GM18498 (cell line): ENCODE measurements around the gene LGI4.
"Not testable (repeated sequence)": the region's sequence is repeated elsewhere in the genome, so short reads cannot be mapped to it uniquely, and the experiment has no call there.

Experiments used
- ATAC-seq: cut with Tn5 transposase; IDR thresholded peaks from one replicate; pipeline ENCODE4 v1.9.1; 2021; ENCODE audit warnings: mild to moderate bottlenecking, moderate library complexity; ENCODE audit not compliant: unreplicated experiment

Gene LGI4

GRCh38 chr19:35142606-35143230 is 7.9 kb upstream of the LGI4 start:
- no peak for ATAC-seq

GRCh38 chr19:35141837-35142605 is 7.2 kb upstream of the LGI4 start:
- ATAC-seq, result no peak

DNA sequence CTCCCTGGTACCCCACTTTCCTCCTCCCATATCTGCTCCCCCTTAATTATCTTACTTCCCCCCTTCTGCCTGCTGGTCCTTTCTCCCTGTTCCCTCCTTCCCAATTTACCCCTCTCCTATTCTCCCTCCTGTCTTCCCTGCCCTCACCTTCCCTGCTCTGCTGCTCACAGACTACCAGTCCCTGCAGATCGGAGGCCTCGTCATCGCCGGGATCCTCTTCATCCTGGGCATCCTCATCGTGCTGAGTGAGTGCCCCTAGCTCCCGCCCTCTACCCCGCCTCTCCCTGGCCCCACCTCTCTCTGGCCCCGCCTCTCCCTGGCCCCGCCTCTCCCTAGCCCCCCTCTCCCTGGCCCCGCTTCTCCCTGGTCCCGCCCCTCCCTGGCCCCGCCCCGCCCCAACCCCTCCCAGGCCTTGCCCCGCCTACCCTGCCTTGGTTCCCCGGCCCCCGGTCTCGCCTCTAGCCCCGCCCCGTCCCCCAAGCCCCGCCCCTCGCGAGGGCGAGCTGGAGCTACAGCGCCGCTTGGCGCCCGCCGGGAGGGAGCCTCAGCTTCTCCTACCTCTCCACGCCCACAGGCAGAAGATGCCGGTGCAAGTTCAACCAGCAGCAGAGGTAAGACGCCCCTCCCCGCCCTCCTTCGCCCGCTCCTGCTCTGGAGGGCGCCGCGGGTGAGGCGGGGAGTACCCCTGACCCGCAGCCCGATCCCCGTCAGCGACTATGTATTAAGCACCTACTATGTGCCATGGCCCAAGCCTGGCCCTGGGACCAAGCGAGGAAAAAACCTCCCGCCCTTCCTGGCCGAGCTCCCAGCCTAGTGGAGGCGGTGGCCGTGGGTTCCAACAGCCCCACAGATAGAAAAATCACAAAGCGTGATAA is 6.3 kb upstream of the LGI4 start:
- ATAC-seq, result peak; percentile 58

DNA sequence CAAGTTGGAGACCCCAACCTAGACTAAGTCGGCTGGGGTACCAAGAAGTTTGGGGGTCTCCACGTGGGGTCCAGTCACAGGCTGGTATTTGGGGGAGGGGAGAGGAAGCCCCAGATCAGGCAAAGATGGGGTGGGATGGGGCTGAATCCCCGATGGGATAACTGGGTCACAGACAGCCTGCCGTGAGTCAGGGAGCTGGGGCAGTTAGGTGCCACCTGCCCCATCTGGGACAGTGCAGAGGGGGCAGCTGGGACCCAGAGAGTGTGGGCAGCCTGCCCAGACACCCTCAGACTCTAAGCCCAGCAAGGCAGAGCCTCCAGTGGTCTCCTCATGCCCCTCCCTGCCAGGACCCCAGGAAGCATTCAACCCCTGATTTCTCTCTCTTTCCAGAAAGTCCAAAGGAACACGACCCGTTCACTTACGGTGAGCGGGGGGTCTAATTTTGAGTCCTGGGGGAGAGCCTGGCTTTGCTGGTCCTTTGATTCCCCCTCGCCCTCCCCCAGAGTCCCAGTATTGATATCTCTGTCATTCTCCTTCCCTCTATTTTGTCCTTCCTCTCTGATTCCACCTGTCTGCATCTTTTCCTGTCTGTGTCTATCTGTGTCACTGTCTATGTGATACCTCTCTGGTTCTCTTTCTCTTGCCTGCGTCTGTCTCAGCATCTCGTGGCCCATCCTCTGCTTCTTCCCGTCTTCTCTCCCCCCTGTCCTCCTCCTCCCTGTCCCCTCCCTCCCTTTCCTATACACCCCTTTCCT is 5.5 kb upstream of the LGI4 start:
- ATAC-seq, result no peak

GRCh38 chr19:35138305-35138892 is 3.5 kb upstream of the LGI4 start, which contains the start of gene FXYD1:
FXYD1 (plus strand) TSS chr19:35138824; CDS start chr19:35140080, 1,256 bp downstream.
- no peak for ATAC-seq

GRCh38 chr19:35136977-35137702 is 2.3 kb upstream of the LGI4 start:
- ATAC-seq, result no peak

DNA sequence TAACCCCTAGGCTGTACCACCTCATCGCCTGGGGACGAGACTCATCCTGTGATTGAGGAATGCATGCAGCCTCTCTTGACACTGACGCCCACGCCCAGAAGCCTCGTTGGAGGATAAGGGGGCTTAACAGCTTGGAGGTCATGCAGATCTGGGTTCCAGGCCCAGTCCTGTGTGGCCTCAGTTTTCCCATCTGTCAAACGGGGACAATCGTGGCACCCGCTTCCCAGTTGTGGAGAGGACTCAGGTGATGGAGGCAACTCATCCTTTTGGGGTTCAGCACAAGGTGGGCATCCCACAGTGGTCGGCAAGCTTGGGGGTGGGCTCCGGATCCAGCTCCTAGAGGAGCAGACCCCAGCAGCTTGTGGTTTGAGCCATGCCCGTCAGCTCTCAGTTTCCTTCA is 1.4 kb upstream of the LGI4 start:
- no peak for ATAC-seq

- no peak for ATAC-seq
These were observed 590 bp upstream of the LGI4 start for GRCh38 chr19:35135389-35135909.

GRCh38 chr19:35133826-35134225 is 1.0 kb downstream of the LGI4 start:
- ATAC-seq, result no peak

DNA sequence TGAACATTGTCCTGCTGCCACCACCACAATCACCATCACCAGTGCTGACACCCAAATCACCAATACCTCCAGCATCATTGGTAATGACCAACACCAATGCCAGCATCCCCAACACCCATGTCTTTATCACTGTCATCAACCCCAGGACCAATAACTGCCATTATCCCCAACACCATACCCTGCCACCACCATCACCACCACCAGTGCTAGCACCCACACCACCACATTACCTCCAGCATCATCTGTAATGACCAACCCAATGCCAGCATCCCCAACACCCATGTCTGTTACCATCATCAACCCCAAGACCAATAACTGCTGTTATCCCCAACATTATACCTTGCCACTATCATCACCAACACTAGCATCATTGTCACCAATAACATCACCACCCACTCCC is 2.6 kb downstream of the LGI4 start:
- no peak for ATAC-seq

- no peak for ATAC-seq
These were observed 3.8 kb downstream of the LGI4 start for GRCh38 chr19:35130761-35131720.

GRCh38 chr19:35129724-35130274 is 5.1 kb downstream of the LGI4 start:
- not testable (repeated sequence) for ATAC-seq

DNA sequence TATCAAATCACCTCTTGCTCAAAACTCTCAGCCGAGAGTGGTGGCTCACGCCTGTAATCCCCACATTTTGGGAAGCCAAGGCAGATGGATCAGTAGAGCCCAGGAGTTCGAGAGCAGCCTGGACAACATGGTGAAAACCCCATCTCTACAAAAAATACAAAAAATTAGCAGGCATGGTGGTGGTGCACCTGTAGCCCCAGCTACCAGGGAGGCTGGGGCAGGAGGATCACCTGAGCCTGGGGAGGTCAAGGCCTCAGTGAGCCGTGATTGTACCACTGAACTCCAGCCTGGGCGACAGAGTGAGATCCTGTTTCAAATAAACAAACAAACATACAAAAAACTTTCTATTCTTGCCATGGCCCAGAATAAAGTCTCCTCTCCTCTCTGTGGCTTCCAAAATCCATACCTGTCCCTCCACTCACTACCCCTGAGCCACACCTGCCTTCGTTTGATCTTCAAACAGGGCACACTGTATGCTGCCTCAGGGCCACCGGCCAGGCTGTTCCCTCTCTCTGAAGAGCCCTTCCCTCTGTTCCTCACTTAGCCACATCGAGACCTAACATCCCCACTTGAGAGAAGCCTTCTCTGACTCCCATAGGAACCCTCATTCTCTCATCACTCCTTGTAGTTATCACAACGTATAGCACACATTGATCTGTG is 6.3 kb downstream of the LGI4 start:
- no peak for ATAC-seq

DNA sequence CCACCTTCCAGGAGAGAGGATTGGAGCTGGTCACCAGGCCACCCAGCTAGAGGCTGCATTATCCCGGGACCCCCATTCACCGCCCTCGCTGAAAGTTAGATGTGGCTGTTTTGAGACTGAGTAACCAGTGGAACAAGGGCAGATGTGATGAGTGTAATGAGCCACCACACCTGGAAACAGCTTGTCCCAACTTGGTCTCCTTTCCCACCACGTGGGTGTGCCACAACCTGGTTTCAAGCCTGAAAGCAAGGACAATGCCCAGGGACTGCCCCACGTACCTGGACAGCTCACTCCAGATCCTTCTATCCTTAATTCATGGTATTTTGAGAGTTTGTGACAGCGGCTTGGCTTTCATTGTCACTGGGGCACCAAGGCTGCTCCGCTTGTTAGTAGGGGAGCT is 7.0 kb downstream of the LGI4 start:
- no peak for ATAC-seq

DNA sequence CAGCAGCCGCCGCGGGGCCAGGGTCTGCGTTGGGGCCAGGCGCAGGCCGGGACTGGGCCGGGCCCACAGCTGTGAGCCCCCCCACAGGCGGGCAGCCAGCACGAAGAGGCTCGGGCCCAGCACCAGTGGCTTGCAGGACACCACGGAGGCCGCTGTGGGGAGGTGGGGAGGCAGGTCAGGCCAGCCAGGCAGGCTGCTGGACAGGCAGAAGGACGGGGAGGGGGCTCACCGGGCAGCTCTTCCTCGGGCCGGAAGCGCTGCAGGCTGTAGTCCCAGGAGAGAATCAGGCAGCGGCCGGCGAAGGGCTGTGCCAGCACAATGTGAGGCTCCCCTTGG is 8.3 kb downstream of the LGI4 start:
- ATAC-seq, result no peak

GRCh38 chr19:35125749-35126623 is 8.9 kb downstream of the LGI4 start:
- no peak for ATAC-seq

- ATAC-seq, result no peak
These were observed 9.6 kb downstream of the LGI4 start for GRCh38 chr19:35125270-35125717.
